Heart left ventricle (tissue), 16 donors: ENCODE data around the gene DDX10. TPM values are rescaled to one million over a fixed set of nuclear protein-coding genes. Genes with fewer than 3 reads are reported as not detected.

Experiments
- ATAC-seq, 4 donors: fragments of 200-7000 bp; cut with Tn5 transposase; one replicate each; pipeline ENCODE4 v1.9.1; 2020 to 2022; ENCODE audit warnings: moderate library complexity in 4 of 4, mild to moderate bottlenecking in 3 of 4, moderate number of reproducible peaks in 1 of 4
- DNase-seq, 5 donors: peaks; one replicate each; pipeline ENCODE4 v3.0.0-alpha.2; 2020
- H3K27ac ChIP-seq, 12 donors: fragments of 200-600 bp; sonication (generic) in 4 of 12; one replicate each; pipeline versions ENCODE4 v1.5.0 to v1.8.0; 2016 to 2022; ENCODE audit warnings: mild to moderate bottlenecking in 2 of 12
- H3K27me3 ChIP-seq, 9 donors: fragments of 200-600 bp; sonication (generic) in 2 of 9; one replicate each; pipeline versions ENCODE4 v1.5.1 to v1.8.0; 2016 to 2022; ENCODE audit warnings: mild to moderate bottlenecking in 3 of 9
- H3K36me3 ChIP-seq, 9 donors: fragments of 200-600 bp; sonication (generic) in 2 of 9; one replicate each; pipeline versions ENCODE4 v1.5.0 to v1.8.0; 2018 to 2022; ENCODE audit warnings: mild to moderate bottlenecking in 2 of 9
- H3K4me1 ChIP-seq, 12 donors: fragments of 200-600 bp; sonication (generic) in 4 of 12; one replicate each; pipeline versions ENCODE4 v1.5.0 to v1.8.0; 2016 to 2022; ENCODE audit warnings: mild to moderate bottlenecking in 3 of 12
- H3K4me3 ChIP-seq, 12 donors: fragments of 200-600 bp; sonication (generic) in 4 of 12; one replicate each; pipeline versions ENCODE4 v1.5.0 to v1.8.0; 2017 to 2022; ENCODE audit warnings: mild to moderate bottlenecking in 9 of 12, moderate library complexity in 4 of 12
- H3K9me3 ChIP-seq, 12 donors: fragments of 200-600 bp; sonication (generic) in 4 of 12; one replicate each; pipeline versions ENCODE4 v1.5.0 to v1.8.0; 2016 to 2022; ENCODE audit warnings: mild to moderate bottlenecking in 1 of 12
- CTCF ChIP-seq, 12 donors: fragments of 200-600 bp; sonication (generic) in 4 of 12; IDR thresholded peaks; one replicate each; pipeline versions ENCODE4 v1.5.0 to v1.8.0; 2018 to 2022; ENCODE audit warnings: antibody characterized with exemption in 12 of 12, mild to moderate bottlenecking in 5 of 12
- POLR2A ChIP-seq, 2 donors: fragments of 450-650 bp; IDR thresholded peaks; one replicate each; pipeline ENCODE4 v1.6.1; 2017; ENCODE audit warnings: antibody characterized with exemption in 2 of 2, mild to moderate bottlenecking in 2 of 2, moderate library complexity in 2 of 2
- WGBS, 4 donors: extraction: QIAGEN DNeasy Blood & Tissue Kit in 2 of 4; methylation state at CpG; one replicate each; pipeline versions ENCODE4 v1.1.5 to v1.1.7; 2013 to 2018; 5-methylcytosine and 5-hydroxymethylcytosine counted together
- intact Hi-C, 10 donors: fragments of 100-400 bp; cut with DNase I; formaldehyde crosslinking; loops; one replicate each; pipeline versions ENCODE4 v1.11.1 to v1.14.2; 2022
- polyA plus RNA-seq, 2 donors: library from polyadenylated mRNA; stranded (reverse); fragments of 200-250 nt; gene quantifications; one replicate each; pipeline ENCODE4 v1.2.3, GENCODE V29; 2013
- total RNA-seq, 9 donors: library from RNA; depleted of rRNA in 2 of 9; stranded (reverse); fragments of >200 nt in 2 of 9; fragmentation: NEBNext Ultra II Directional in 3 of 9; extraction: Animal tissue kit (Norgen Biotek cat#: 25700) in 3 of 9; gene quantifications; one replicate each; pipeline versions ENCODE4 v1.1.0 to v1.2.4, GENCODE V29; 2016 to 2023
- donor health status: ischemic (EF 13 %, LVEDD 7.1; RV severe dilation, severe dysfunction).
- donor health status: healthy with polysubstance abuse.
- donor health status: DM: no; HTN: yes; CAD: no.
- donor health status: DM: no; HTN: no; CAD: no.
- donor health status: ischemic (EF 25% LVEDD 6.9; RV normal size, moderate dysfunction).
- donor health status: ischemic (EF 25% LVEDD 5.7; RV mildly dilated, moderate dysfunction).
- donor health status: healthy.
- donor health status: DM: yes; HTN: yes; CAD: no.
- donor health status: ischemic (EF 35%, LVEDD 5.7; RV mildly dilated, moderate dysfunction).
- donor health status: nonischemic (EF 11% LVEDD 7.7; RV severe dilation, severe dysfunction).
- donor health status: DM: yes; HTN: yes; CAD: no.
- donor health status: PGD.
- donor health status: ischemic (EF 29% LVEDD 5.4; RV normal size, mild dysfunction).
- donor health status: nonischemic (EF 23%, LVEDD 6.1; RV moderate dilation, normal function).

The DDX10 gene
- total and polyA plus RNA-seq, 11 donors: 8.3 to 17.2 (median 12.1) TPM

GRCh38 chr11:108866781-108867180, 201.9 kb downstream of the DDX10 start:
- Histone ChIP-seq H3K9me3 (no peaks in the 10 kb centered on the region), H3K27me3 (no peaks in the 10 kb centered on the region), H3K36me3 (no peaks in the 10 kb centered on the region), H3K4me3 (no peak overlapping the region), H3K4me1 (peaks cover 0 to 15% (median 2%) of the 10 kb centered on the region in 12 donors), H3K27ac (no peak overlapping the region)
- no peak for DNase-seq
- intact Hi-C loops: loop anchor here in 2 of 10 donors (5.0 to 10.0 kb wide), 2 partner anchors 162 to 169 kb away; no protein-coding TSS in a partner anchor
- 76 to 81% (median 80%) methylated on average over 2 of the region's 2 CpGs for WGBS, 4 donors
- TF ChIP-seq CTCF (IDR thresholded peaks at IDR 0.05) (no peak), POLR2A (IDR thresholded peaks at IDR 0.05) (no peak)
- ATAC-seq: no peak

- Histone ChIP-seq H3K36me3 (no peaks in the 10 kb centered on the region), H3K4me3 (no peak overlapping the region), H3K9me3 (no peaks in the 10 kb centered on the region), H3K27ac (peak overlapping the region in 1 of 12 donors; percentile 23), H3K27me3 (no peaks in the 10 kb centered on the region), H3K4me1 (peaks cover 0 to 15% (median 2%) of the 10 kb centered on the region in 12 donors)
- intact Hi-C loops: loop anchor here in 8 of 10 donors (2.0 to 10.0 kb wide), 3 partner anchors 172 to 176 kb away; no protein-coding TSS in a partner anchor
- 46 to 70% (median 61%) methylated on average over 4 of the region's 4 CpGs for WGBS, 4 donors
- ATAC-seq (peak in 2 of 4 donors; percentile 62 to 75), DNase-seq (no peak)
- TF ChIP-seq POLR2A (IDR thresholded peaks at IDR 0.05): no peak
- TF ChIP-seq CTCF (IDR thresholded peaks at IDR 0.05): no peak
Measured at GRCh38 chr11:108870373-108871020, 205.6 kb downstream of the DDX10 start.

DNA sequence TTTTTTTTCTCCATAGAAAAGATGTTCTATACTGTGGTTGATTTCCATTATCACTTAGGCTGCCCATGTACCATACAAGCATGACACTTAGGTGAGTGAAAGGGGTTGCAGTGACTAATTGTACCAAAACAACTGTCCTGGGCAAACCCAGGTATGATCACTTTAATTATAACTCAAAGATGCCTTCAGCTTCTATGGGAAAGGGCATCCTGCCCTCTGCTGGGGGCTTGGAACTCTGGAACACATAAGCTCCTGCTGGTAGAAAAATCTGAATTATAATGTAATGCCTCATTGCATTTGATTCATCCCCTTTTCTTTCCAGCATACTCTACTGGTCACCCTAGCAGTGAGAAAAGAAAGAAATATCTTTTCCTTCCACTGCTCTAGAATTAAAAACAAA, 206.3 kb downstream of the DDX10 start:
- peak in 2 of 4 donors; percentile 18 to 63 for ATAC-seq
- Histone ChIP-seq H3K27ac (no peak overlapping the region), H3K4me1 (peaks cover 0 to 15% (median 2%) of the 10 kb centered on the region in 12 donors), H3K27me3 (no peaks in the 10 kb centered on the region), H3K4me3 (no peak overlapping the region), H3K36me3 (no peaks in the 10 kb centered on the region), H3K9me3 (no peaks in the 10 kb centered on the region)
- TF ChIP-seq POLR2A (IDR thresholded peaks at IDR 0.05) (no peak), CTCF (IDR thresholded peaks at IDR 0.05) (peak in 11 of 12 donors; percentile 34 to 71 (median 53))
- intact Hi-C loops: loop anchor here in 8 of 10 donors (2.0 to 10.0 kb wide), 3 partner anchors 172 to 176 kb away; no protein-coding TSS in a partner anchor
- peak in 3 of 5 donors; percentile 20 to 42 (median 25) for DNase-seq

DNA sequence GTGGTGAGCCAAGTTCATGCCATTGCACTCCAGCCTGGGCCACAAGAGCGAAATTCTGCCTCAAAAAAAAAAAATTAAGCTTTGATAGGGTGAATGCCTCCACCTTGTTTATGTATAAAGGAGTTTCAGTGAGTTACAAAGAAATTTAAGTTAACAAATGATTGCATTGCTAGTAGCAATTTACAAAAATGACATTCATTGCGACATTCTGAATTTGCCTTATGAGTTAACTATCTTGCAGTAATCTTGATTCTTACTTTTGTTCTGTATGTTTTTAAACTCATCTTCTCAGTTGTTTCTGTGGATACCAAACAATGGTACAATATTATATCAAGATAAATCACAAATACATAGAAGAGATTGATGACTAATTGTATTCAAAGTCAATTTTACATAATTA, 207.0 kb downstream of the DDX10 start:
- intact Hi-C loops: loop anchor here in 8 of 10 donors (2.0 to 10.0 kb wide), 3 partner anchors 173 to 177 kb away; no protein-coding TSS in a partner anchor
- 95 to 99% (median 97%) methylated on average over 2 of the region's 2 CpGs for WGBS, 4 donors
- no peaks in the 10 kb centered on the region for H3K36me3 ChIP-seq

More for the DNA sequence above, 207.0 kb downstream of the DDX10 start:
- Histone ChIP-seq H3K9me3 (no peaks in the 10 kb centered on the region), H3K27ac (no peak overlapping the region), H3K27me3 (no peaks in the 10 kb centered on the region), H3K4me3 (no peak overlapping the region), H3K4me1 (peaks cover 0 to 15% (median 2%) of the 10 kb centered on the region in 12 donors)
- no peak for TF ChIP-seq CTCF (IDR thresholded peaks at IDR 0.05)
- TF ChIP-seq POLR2A (IDR thresholded peaks at IDR 0.05): no peak
- ATAC-seq (no peak), DNase-seq (no peak)
